Mesothelial cell of epicardium (in vitro differentiated cells): Measurements from ENCODE around the gene PTPRR. TPM values are rescaled to one million over a fixed set of nuclear protein-coding genes. Genes with fewer than 3 reads are reported as not detected.

ENCODE experiments used
- DNase-seq, 2 experiments: peaks; one replicate each; pipeline ENCODE4 v3.0.0; 2021; ENCODE audit warnings: low spot score in 2 of 2; ENCODE audit not compliant: unreplicated experiment in 2 of 2
- H3K27ac Mint-ChIP-seq: 2 replicates; pipeline ENCODE4 v1.8.0; 2021; ENCODE audit warnings: mixed read lengths
- H3K27me3 Mint-ChIP-seq: 2 replicates; pipeline ENCODE4 v1.8.0; 2021; ENCODE audit warnings: low read depth, mixed read lengths
- H3K36me3 Mint-ChIP-seq: 2 replicates; pipeline ENCODE4 v1.8.0; 2021; ENCODE audit warnings: mixed read lengths
- H3K4me1 Mint-ChIP-seq: 2 replicates; pipeline ENCODE4 v1.8.0; 2021; ENCODE audit warnings: mixed read lengths
- H3K4me3 Mint-ChIP-seq: 2 replicates; pipeline ENCODE4 v1.8.0; 2021; ENCODE audit warnings: mild to moderate bottlenecking, moderate library complexity, mixed read lengths
- H3K9me3 Mint-ChIP-seq: 2 replicates; pipeline ENCODE4 v1.8.0; 2021; ENCODE audit warnings: mixed read lengths
- total RNA-seq: library from RNA; stranded (reverse); gene quantifications from 3 replicates; pipeline ENCODE4 v1.2.1, GENCODE V29; 2021
- TF ChIP-seq, protein P1 (sequence below): fragments of 200-600 bp; sonication (generic); IDR thresholded peaks from one replicate; pipeline ENCODE4 v1.5.0; 2021; ENCODE audit warnings: antibody characterized with exemption; ENCODE audit not compliant: unreplicated experiment

PTPRR gene
- total RNA-seq, 1 donor from 2014 or later: 0.38 TPM

DNA sequence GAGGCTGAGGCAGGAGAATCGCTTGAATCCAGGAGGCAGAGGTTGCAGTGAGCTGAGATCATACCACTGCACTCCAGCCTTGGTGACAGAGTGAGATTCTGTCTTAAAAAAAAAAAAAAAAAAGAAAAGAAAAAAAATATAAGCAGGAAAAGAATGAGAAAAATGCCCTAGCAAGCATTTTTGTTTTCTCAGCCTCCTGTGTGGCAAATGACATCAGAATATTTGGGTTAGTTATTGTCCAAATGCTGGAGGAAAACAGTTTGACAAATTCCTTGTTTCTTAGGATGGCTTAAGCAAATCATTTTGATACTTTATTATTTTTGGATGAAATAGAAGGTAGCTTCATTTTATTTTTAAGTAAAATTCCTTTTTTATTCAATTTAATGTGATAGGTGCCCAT, 7.5 kb upstream of the PTPRR start:
- H3K9me3 Mint-ChIP-seq: no peaks in the 10 kb centered on the region
- no peaks in the 10 kb centered on the region for H3K4me1 Mint-ChIP-seq
- TF ChIP-seq, protein P1, sequence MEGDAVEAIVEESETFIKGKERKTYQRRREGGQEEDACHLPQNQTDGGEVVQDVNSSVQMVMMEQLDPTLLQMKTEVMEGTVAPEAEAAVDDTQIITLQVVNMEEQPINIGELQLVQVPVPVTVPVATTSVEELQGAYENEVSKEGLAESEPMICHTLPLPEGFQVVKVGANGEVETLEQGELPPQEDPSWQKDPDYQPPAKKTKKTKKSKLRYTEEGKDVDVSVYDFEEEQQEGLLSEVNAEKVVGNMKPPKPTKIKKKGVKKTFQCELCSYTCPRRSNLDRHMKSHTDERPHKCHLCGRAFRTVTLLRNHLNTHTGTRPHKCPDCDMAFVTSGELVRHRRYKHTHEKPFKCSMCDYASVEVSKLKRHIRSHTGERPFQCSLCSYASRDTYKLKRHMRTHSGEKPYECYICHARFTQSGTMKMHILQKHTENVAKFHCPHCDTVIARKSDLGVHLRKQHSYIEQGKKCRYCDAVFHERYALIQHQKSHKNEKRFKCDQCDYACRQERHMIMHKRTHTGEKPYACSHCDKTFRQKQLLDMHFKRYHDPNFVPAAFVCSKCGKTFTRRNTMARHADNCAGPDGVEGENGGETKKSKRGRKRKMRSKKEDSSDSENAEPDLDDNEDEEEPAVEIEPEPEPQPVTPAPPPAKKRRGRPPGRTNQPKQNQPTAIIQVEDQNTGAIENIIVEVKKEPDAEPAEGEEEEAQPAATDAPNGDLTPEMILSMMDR: no peak
- H3K36me3 Mint-ChIP-seq: no peaks in the 10 kb centered on the region
- no peak overlapping the region for H3K4me3 Mint-ChIP-seq
- peaks cover 7% of the 10 kb centered on the region for H3K27me3 Mint-ChIP-seq
- H3K27ac Mint-ChIP-seq: no peak overlapping the region
- no peak for DNase-seq

DNA sequence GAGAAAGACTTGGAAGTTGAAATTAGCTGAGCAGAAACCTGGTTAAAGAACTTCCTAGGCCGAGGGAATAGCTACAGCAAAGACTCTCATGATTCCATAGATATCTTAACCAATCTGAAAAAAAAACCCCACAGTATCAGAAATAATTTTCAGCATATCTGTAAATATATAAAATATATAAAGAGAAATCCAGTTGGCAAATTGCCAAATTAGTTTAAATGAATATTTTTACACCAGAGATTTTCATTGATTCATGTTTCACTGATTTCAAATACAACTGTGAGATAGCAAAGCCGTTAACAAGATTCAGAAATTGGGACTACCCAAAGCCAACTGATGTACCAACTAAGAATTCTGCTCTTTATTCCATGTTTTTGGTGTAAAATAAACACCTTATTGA, 6.8 kb upstream of the PTPRR start:
- Mint-ChIP-seq H3K4me3 (no peak overlapping the region), H3K4me1 (no peaks in the 10 kb centered on the region), H3K27ac (no peak overlapping the region), H3K27me3 (peaks cover 14% of the 10 kb centered on the region), H3K9me3 (no peaks in the 10 kb centered on the region), H3K36me3 (no peaks in the 10 kb centered on the region)
- no peak for DNase-seq
- TF ChIP-seq, protein P1: no peak

DNA sequence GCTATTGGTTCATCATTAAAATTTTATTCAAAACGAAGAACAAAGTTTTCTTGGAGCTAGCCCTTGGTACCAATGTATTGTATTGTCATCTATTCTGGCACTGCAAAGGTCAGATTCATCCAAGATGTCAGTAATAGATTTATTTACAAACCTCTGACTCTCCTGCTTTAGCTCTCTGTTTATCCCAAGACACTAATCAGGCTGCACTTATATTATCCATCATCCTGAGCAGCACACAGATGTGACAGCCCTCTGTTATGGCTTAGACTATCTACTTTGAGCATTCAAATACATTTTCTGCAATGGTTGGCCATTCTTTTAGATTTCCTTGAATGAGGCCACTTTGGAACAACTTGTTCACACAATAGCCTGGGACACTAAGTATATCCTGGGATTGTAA, 5.0 kb upstream of the PTPRR start:
- Mint-ChIP-seq H3K27ac (no peak overlapping the region), H3K36me3 (no peaks in the 10 kb centered on the region), H3K9me3 (no peaks in the 10 kb centered on the region), H3K4me1 (no peaks in the 10 kb centered on the region), H3K4me3 (no peak overlapping the region), H3K27me3 (peaks cover 31% of the 10 kb centered on the region)
- TF ChIP-seq, protein P1: no peak
- DNase-seq: no peak

DNA sequence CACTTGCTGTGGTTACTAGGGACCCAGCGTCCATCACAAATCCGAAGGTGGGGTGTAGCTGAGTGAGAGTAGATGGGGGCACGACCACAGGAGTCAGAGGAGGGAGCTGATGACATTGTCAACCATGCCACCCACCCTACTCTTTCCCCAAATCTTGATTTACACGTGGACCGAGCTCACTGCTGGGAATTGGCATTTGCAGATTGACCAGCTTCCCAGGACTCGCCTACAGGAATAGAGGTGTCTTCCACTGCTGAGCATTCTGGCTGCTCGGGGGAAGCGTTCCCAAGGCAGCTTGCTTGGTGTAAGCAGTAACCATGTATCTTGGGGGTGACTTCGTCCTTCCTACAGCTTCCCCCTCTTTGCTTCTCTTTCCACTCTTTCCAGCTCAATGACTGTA, 353 bp upstream of the PTPRR start:
- H3K4me3 Mint-ChIP-seq: no peak overlapping the region
- TF ChIP-seq, protein P1: no peak
- peaks cover 1% of the 10 kb centered on the region for H3K4me1 Mint-ChIP-seq
- no peak for DNase-seq
- peaks cover 59% of the 10 kb centered on the region for H3K27me3 Mint-ChIP-seq
- H3K36me3 Mint-ChIP-seq: no peaks in the 10 kb centered on the region
- no peak overlapping the region for H3K27ac Mint-ChIP-seq
- no peaks in the 10 kb centered on the region for H3K9me3 Mint-ChIP-seq

DNA sequence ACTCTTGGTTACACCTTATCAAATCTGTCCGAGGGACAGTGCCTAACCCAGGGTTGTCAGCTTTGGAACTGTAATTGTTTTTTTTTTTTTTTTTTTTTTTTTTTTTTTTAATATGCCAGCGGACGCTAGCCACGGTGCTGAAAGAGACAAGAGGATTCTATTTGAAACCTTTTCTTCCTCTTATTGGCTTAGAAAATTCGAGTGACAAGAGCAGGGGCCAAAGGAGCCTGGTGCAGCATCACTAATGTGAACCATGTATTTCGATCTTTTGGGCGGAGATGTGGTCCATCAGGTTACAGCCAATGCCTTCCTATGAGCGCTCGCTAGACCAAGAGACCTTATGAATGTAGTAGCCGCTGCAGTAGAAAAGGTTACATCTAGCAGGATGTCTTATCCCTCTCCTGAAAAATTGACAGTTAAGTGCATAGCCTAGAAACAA, 922 bp downstream of the PTPRR start:
- TF ChIP-seq, protein P1: no peak
- Mint-ChIP-seq H3K36me3 (no peaks in the 10 kb centered on the region), H3K4me1 (peaks cover 1% of the 10 kb centered on the region), H3K4me3 (no peak overlapping the region), H3K27me3 (peaks cover 65% of the 10 kb centered on the region), H3K27ac (no peak overlapping the region), H3K9me3 (no peaks in the 10 kb centered on the region)
- DNase-seq: no peak

DNA sequence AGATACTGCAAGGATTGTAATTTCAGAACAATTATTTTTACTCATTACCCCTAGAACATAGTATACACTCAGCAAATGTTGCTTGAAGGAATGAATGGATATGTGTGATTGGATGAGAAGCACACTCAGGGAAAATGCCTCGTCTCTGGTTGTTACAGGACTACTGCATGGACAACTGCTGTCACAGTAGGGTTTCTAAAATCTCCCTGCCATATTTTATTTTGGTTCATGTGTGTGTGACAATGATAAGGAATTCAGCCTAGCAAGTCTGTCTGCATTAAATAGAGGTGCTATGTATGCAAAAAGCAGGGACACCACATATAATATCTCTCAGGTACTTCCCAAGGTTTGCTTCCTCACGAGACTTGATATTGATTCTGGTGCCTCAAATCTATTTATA, 1.4 kb downstream of the PTPRR start:
- no peak for DNase-seq
- Mint-ChIP-seq H3K9me3 (no peaks in the 10 kb centered on the region), H3K36me3 (no peaks in the 10 kb centered on the region), H3K4me3 (no peak overlapping the region), H3K27ac (no peak overlapping the region), H3K4me1 (peaks cover 1% of the 10 kb centered on the region), H3K27me3 (peaks cover 62% of the 10 kb centered on the region)
- TF ChIP-seq, protein P1: no peak
